Suppressor macrophage treated with lipopolysaccharide for 4 hours (primary cell): Measurements from ENCODE around the gene IFITM1.

Experiments
- DNase-seq: peaks from one replicate; pipeline ENCODE4 v3.0.0-alpha.2; 2020

IFITM1 gene

DNA sequence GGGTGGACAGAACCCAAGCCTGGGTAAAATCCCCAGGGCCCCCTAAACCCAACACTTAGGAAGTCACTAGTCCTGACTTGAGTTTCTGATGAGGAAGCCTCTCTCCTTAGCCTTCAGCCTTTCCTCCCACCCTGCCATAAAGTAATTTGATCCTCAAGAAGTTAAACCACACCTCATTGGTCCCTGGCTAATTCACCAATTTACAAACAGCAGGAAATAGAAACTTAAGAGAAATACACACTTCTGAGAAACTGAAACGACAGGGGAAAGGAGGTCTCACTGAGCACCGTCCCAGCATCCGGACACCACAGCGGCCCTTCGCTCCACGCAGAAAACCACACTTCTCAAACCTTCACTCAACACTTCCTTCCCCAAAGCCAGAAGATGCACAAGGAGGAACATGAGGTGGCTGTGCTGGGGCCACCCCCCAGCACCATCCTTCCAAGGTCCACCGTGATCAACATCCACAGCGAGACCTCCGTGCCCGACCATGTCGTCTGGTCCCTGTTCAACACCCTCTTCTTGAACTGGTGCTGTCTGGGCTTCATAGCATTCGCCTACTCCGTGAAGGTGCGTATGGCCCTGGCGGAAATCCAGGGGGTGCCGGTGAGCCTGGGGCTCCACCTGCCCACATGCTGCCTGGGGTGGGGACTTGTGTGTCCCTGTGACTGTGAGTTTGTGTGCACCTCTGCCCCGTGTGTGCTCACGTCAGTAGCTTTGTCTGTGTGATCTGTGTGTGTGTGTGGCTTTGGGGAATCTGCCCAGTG, at the start of gene IFITM1:
Gene IFITM1, plus strand, starts transcription at position 254 of the 767 bp plus-strand sequence. Its CDS starts 131 bp downstream, at position 385.
- peak; percentile 86 for DNase-seq

DNA sequence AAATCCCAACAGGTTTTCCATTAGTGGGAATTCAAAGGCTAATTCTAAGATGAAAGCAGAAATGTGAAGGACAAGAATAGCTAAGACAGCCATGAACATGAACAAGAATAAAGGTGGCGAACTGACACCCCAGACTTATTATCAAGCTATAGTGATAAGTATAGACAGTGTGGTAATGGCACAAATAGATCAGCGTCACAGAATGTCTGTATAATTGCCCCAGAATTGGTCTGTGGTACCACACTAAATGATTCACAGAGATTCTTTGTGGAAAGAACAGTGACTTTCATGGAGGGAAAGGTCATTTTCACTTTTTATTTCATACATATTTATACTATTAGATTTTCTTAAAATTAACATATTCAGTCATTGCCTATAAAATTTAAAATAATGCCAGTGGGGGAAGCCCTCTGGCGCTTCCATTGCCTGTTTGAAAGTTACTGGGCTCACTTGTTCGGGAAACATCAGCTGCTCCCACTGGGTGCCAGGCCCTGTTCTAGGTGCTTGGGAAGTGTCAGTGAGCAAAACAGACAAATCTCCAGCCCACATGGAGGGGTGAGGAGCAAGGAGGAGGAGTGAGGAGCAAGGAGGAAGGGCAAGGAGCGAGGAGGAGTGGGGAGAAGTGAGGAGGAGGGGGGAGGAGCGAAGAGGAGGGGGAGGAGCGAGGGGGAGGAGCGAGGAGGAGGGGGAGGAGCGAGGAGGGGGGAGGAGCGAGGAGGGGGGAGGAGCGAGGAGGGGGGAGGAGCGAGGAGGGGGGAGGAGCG, 47.0 kb upstream of the IFITM1 start:
- peak; percentile 18 for DNase-seq

DNA sequence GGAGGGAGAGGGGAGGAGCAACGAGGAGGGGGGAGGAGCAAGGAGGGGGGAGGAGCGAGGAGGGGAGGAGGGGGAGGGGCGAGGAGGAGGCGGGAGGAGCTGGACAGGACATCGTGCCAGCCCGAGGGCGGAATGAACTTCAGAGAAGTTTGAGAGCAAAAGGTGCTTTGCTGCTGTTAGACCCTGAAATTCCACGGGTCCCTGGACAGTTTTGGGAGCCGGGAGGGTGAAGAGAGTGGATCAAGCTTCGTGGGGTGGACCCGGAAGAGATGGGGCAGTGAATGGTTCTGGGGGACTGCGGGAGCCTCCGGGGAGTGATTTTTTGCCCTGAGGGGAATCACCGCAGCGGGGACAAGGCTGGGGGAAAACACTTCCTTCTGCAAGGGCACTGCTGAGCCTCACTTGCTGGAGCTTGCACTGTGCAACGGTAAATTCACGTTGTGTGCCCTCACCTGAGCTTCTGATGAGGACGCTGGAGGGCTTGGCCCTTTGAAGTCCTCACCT, 46.3 kb upstream of the IFITM1 start:
- DNase-seq, result peak; percentile 65

DNA sequence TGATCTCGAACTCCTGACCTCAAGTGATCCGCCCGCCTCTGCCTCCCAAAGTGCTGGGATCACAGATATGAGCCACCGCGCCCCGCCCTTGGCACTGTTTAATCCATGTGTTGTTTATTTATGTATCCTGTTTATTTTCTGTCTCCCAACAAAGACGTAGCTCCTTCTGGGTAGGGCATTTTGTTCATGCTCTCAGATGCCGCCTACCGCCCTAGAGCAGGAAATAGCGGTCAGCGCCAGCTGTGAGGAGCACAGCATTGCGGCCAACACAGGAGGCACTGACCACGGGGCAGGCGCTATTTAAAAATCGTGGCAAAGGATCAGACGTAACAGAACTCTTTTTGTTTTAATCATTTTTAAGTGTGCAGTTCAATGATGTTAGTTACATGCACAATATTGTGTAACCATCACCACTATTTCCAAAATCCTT, 45.1 kb upstream of the IFITM1 start:
- DNase-seq, result peak; percentile 88

DNA sequence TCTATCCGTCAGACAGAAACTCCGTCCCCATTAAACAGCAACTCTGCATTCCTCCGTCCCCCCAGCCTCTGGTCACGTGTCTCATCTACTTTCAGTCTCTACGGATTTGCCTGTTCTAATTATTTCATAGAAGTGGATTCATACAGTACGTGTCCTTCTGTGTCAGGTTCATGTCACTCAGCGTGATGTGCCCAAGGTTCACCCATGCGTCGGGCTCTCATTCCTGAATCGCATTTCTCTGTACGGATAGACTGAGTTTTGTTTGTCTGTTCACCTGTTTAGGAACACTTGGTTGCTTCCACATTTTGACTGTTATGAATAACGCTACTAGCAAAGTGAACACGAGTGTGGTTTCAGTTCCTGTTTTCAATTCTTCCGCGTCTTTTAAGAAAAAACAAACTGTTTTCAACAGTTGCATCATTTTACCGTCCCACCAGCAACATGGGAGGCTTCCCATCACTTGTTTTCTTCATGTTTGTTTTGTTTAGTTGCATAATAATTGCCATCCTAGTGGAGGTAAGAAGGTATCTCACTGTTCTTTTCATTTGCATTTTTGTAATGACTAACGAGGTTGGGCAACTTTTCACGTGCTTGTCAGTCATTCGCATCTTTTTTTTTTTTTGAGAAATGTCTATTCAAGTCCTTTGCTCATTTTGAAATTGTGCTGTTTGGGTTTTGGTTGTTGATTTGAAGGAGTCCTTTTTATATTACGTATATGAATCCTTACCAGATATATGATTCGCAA, 44.5 kb upstream of the IFITM1 start:
- DNase-seq, result peak; percentile 93

DNA sequence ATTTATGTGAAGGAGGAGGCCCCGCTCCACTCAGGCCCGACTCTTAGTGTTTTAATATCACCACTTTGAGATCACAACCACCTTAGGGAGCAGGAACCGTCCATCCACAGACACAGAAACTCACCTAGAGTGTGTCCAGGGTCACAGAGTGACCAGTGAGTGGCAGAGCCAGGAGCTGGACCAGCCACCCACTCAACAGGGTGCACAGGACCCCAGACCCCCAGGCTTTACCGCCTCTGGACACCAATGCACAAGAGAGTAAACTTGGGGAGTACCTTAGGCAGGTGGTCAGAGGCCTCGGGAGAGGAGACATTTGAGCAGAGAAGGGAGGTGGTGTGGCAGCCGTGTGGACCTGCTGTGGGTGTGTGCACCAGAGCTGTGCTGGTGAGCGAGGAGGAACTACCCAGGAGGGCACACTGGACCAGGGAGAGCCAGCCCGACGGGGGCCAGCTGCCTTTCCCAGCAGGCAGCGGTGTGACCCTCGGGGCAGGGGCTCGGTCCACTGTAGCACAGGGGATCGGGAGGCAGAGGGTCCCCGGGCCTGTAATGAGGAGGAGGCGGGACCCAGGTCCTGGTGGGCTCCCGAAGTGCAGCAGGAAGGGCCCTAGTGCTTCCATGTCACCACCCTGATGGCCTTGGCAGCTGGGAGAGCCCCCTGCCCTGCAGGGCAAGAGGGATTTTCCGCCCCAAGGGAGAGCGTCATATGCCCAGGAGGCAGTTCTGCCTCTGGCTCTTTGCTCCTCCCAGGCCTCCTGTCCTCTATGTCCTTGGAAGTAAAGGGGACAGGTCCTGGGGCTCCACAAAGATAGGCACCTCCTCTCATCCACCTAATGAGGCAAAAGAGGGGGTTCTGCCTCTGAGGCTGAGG, 43.2 kb upstream of the IFITM1 start:
- no peak for DNase-seq

DNA sequence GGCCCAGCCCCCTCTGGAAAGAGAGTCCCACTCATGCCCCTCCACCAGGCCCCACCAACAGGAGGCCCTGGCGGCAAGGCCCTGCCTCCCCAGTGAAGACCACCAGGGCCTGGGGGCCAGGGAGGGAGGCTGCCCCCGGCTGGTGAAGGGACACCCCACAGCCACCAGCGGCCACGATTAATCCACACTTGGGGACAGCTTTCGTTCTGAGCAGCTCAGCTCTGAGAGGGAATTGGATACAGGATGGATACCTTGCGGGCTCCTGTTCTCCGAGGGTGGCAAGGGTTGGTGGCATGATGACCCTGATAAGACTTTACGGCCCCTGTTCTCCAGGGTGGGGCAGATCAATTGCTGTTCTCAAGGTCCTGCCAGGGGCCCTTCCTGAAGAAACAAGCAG, 42.5 kb upstream of the IFITM1 start:
- DNase-seq, result no peak

DNA sequence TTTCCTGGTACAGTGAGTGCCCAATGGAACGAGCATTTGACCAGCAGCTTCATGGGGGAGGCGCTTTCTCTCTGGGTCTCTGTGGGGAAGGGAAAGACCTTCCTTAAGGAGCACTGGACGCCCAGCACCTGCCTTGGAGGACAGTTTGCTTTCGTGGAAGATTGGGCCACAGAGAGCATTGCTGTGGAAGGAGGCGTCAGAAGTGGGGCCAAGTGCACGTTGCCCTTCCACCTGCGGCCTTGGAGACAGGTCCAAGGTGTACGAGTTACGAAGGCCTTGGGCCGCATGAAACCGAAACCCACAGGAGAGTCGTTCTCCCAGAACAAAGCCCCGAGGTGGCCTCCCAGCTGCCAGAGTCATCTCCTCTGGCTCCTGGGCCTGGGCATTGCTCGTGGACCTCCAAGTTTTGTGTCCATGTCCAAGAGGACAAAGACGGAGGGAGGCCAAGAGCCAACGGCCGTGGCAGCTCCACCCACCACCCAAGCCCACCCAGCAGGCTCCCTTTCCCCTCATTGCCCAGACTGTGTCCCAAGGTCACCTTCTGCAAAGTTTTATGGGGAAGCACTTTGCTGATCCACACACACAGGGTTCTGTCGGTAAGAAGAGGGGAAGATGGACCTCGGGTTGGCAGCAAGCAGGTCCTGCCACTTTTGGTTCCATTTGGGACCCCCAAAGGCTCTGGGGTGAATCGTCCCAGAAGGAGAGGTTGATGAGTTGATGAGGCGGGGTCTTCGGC, 41.5 kb upstream of the IFITM1 start:
- DNase-seq, result no peak

DNA sequence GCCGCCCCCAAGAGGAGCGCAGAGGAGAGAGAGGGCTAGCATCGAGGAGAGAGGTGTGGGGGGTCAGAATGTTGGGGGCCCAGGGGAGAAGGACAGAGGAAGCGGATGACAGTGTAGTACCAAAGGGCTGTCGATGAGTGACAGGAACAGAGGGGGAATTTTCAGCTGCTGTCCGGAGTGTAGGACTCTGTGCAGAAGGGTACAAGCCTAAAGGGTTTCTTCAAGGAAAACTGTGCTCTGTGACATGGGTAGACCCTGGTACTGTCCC, 41.0 kb upstream of the IFITM1 start:
- DNase-seq, result no peak

DNA sequence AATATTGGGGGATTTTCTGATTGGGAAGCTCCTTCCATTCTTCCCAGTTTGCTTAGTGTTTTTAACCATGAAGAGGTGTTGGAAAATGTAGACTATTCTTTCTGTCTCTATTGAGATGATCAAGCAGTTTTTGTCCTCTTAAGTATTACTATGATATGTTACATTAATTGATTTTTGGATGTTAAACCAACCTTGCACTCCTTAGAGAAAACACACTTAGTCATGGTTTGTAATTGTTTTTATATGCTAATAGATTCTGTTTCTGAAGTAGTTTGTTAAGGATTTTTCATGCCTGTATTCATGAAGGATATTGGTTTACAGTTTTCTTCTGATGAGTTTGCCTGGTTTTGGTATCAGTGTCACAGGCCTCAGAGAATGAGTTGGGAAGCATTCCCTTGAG, 37.6 kb upstream of the IFITM1 start:
- no peak for DNase-seq

DNA sequence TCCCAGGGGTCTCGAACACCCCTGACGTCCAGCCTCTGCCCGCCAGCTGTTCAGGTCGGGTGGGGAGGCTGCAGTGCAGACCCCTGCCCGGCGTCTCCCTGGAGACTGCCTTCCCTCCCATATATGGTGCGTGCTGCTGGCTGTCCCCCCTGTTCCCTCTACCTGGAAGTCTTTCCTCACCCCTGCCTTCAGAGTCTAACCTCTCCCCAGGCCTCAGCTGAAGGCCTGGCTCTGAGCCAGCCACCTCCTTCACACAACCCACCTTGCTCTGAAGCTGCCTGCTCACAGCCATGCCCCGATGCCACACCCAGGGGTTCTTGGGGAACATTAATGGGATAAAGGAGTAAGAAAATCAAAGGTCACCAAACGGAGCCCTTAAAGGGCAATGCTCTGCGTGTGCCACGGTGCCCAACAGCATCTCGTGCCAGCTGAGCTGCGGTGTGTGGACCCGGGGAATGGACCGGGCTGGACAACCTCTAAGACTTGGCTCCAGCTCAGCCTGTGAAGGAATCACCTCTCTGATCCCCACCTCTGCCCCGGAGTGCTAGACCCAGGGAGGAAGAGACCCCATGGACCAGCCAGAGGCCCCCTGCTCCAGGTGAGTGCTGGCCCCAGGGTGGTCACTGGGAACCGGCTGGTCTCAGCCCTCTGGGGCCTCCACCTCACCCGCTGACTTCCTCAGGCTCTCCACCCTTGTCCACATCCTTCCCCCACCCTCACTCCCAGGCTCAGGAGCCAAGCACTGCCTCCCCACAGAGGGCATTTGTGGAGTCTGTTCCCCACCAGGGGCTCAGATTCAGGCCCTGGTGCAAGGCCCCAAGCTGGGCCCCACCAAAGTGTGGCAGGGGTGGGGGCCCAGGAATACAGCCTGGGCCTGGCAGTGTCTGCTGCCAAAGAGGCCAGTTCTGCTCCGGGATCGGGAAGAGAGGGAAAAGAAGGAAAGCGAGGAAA, 35.6 kb upstream of the IFITM1 start, which contains the start of gene NLRP6:
Gene NLRP6, plus strand, starts transcription at position 407 of the 951 bp plus-strand sequence. Its CDS starts 163 bp downstream, at position 570.
- DNase-seq, result no peak

DNA sequence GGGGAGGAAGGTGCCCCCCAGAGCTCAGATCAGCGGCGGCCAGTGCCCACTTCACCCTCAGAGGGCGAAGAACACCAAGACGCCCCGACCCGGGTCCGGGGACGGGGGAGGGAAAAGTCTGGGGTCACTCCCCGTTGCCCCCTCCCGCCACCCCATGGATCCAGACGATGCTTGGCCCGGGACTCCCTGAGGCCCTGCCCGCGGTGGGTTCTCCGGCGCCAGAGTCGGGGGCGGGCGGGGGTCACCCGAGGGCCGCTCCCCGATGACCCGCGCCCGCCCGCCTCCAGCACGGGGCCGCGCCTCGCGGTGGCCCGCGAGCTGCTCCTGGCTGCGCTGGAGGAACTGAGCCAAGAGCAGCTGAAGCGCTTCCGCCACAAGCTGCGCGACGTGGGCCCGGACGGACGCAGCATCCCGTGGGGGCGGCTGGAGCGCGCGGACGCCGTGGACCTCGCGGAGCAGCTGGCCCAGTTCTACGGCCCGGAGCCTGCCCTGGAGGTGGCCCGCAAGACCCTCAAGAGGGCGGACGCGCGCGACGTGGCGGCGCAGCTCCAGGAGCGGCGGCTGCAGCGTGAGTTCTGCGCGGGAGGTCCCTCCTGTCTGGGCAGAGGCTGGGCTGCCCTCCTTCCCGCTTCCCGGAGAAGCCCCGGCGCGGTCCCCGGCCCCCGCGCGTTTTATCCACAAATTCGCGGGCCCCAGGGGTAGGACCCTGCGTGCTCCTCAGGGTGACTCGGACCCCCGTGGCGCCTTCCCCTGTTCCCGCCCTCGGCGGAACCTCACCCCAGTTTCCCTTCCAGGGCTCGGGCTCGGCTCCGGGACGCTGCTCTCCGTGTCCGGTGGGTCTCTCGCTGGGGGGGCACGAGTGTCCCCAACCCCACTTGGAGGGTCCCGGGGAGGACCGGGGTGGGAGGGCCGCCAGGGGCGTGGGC, 34.5 kb upstream of the IFITM1 start:
- DNase-seq, result peak; percentile 19

DNA sequence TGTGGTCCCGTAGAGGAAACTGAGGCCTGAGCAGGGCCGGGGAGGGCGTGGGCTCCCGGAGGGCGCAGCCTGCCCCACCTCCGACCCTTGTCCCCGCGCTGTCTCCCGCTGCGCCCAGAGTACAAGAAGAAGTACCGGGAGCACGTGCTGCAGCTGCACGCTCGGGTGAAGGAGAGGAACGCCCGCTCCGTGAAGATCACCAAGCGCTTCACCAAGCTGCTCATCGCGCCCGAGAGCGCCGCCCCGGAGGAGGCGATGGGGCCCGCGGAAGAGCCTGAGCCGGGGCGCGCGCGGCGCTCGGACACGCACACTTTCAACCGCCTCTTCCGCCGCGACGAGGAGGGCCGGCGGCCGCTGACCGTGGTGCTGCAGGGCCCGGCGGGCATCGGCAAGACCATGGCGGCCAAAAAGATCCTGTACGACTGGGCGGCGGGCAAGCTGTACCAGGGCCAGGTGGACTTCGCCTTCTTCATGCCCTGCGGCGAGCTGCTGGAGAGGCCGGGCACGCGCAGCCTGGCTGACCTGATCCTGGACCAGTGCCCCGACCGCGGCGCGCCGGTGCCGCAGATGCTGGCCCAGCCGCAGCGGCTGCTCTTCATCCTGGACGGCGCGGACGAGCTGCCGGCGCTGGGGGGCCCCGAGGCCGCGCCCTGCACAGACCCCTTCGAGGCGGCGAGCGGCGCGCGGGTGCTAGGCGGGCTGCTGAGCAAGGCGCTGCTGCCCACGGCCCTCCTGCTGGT, 33.7 kb upstream of the IFITM1 start:
- DNase-seq, result peak; percentile 42

DNA sequence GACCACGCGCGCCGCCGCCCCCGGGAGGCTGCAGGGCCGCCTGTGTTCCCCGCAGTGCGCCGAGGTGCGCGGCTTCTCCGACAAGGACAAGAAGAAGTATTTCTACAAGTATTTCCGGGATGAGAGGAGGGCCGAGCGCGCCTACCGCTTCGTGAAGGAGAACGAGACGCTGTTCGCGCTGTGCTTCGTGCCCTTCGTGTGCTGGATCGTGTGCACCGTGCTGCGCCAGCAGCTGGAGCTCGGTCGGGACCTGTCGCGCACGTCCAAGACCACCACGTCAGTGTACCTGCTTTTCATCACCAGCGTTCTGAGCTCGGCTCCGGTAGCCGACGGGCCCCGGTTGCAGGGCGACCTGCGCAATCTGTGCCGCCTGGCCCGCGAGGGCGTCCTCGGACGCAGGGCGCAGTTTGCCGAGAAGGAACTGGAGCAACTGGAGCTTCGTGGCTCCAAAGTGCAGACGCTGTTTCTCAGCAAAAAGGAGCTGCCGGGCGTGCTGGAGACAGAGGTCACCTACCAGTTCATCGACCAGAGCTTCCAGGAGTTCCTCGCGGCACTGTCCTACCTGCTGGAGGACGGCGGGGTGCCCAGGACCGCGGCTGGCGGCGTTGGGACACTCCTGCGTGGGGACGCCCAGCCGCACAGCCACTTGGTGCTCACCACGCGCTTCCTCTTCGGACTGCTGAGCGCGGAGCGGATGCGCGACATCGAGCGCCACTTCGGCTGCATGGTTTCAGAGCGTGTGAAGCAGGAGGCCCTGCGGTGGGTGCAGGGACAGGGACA, 32.9 kb upstream of the IFITM1 start:
- DNase-seq, result peak; percentile 27

DNA sequence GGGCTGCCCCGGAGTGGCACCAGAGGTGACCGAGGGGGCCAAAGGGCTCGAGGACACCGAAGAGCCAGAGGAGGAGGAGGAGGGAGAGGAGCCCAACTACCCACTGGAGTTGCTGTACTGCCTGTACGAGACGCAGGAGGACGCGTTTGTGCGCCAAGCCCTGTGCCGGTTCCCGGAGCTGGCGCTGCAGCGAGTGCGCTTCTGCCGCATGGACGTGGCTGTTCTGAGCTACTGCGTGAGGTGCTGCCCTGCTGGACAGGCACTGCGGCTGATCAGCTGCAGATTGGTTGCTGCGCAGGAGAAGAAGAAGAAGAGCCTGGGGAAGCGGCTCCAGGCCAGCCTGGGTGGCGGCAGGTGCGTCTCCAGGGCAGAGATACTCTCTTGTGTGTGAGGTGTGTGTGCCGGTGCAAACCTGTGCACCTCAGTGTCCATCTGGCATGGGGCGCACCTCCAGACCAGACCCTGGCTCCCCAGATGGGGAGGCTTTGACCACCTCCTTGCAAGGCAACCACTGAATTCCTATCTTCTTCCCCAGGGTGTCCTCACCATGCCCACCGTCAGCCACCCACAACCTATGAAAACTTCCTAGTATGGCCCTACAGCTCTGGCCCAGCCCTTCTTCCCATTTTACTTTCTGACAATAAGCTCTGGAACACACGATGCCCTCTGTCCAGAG, 32.2 kb upstream of the IFITM1 start:
- no peak for DNase-seq

DNA sequence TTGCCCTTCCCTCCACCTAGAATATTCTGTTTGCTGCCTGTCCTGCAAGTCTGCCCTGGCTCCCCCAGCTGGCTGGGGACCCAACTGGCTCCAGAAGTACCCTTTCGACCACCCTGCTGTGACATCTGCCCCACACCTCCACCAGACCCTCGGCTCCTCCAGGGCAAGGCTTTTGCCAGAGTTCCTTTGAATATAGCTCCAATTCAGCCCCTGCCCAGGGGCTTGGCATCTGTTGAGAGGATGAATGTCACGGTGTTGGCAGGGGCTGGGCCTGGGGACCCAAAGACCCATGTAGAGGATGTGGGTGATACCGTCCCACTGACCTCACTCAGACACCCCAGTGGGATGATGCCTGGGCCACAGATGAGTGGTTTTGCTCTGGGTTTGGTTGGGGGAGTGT, 31.7 kb upstream of the IFITM1 start:
- DNase-seq, result no peak
